Hepatic stellate cell (primary cell): ENCODE measurements around the gene MAPRE2.
A peak's percentile ranks its signal among the peaks of the same experiment; 100 is the strongest.

Experiments
- DNase-seq: peaks from one replicate; pipeline ENCODE4 v3.0.0; 2011; ENCODE audit warnings: low spot score

MAPRE2 gene

GRCh38 chr18:35040988-35041814 is at the start of gene MAPRE2:
TSS of gene MAPRE2 (plus strand) at chr18:35041413. CDS start at chr18:35041540, 127 bp downstream.
- DNase-seq: peak; percentile 89

GRCh38 chr18:34991561-34991960 is 49.7 kb upstream of the MAPRE2 start:
- no peak for DNase-seq

GRCh38 chr18:34993289-34993688 is 47.9 kb upstream of the MAPRE2 start:
- DNase-seq: no peak

GRCh38 chr18:34995746-34996145 is 45.5 kb upstream of the MAPRE2 start:
- DNase-seq: no peak

- no peak for DNase-seq
Measured at GRCh38 chr18:34998661-34999060, 42.6 kb upstream of the MAPRE2 start.

DNA sequence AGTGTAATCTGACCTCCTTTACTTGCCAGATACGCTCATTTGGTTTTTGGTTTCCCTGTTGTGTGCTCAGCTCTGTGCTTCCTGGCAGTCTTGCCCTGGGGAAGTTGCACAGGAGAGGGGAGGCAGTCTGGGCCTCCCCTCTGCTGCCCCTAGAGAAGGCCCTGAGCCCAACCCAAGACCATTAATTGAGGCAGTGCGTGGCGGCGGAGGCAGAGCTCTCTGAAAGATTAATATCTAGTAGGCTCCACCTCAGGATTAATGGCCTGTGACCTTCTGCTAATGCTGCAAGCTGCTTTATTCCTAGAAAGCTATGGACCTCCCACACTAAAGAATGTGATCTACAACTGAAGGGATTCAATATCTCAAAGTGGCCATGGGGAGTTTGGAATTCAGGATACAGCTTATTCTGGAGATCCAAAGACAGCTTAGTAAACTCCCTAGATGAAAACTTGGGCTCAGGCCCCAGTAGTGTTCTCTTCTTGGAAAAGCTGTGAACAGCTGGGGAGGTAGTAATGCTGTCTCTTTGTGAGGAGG is 41.4 kb upstream of the MAPRE2 start:
- no peak for DNase-seq

DNA sequence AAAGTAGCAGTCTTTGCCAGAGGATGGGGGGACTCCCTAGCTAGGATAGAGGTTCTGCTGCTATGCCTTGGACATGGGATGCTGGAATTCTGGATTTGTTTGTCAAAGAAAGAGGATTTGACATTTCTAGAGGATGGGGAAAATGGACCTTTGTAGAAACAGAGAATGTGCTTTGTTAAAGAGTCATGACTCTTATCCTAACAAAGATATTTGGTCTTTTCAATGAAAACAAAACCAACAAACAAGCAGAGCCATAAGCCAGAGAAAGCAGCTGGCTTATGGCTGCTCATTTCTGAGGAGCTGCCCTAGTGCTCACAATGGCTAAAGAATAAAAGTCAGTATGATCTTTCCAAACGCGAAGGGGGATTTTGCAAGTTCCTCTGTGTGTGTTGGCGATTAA is 40.8 kb upstream of the MAPRE2 start:
- no peak for DNase-seq

DNA sequence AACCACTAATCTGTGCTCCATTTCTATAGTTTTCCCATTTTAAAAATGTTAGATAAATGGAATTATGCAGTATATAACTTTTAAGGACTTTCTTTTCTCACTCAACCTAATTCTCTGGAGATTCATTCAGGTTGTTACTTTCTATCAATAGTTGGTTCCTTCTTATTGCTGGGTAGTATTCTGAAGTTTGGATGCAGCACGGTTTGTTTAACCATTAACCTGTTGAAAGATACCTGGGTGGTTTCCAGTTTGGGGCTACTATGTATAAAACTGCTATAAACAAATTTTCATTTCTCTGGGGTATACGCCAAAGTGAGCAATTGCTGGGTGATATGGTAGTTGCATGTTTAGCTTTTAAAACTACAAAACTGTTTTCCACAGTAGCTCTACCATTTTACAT is 39.1 kb upstream of the MAPRE2 start:
- no peak for DNase-seq

DNA sequence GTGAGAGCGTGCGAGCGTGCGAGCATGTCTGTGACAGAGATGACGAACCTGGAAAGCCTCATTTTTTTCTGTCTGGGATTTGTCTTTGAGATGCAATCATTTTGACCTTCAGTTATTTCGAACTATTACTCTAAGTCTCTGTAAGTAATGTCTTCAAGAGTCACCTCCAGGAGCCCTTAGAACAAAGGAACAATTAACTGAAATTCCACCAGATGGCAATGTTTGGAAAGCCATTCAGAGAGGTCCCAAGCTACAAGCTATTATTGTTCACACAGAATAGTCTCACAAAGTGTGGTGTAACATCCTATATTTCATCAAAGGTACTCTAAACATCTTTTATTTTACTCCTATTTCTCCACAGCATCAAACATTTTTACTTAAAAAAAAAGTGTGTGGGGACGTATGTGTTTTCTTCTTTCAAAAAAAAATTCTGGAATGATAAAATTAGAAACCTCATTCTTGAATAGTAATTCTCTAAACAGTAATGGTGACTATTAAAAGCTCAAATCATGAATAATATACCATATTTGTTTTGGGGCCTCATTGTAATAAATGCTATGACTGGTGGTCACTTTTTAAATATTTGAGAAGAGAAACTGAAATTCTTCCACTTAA is 35.1 kb upstream of the MAPRE2 start:
- DNase-seq: peak; percentile 35

- DNase-seq: no peak
Measured at GRCh38 chr18:35010156-35010555, 31.1 kb upstream of the MAPRE2 start.

GRCh38 chr18:35010993-35011392 is 30.2 kb upstream of the MAPRE2 start:
- DNase-seq: no peak

- no peak for DNase-seq
Measured at GRCh38 chr18:35019933-35020332, 21.3 kb upstream of the MAPRE2 start.

- DNase-seq: no peak
Measured at GRCh38 chr18:35022426-35023001, 18.7 kb upstream of the MAPRE2 start.

DNA sequence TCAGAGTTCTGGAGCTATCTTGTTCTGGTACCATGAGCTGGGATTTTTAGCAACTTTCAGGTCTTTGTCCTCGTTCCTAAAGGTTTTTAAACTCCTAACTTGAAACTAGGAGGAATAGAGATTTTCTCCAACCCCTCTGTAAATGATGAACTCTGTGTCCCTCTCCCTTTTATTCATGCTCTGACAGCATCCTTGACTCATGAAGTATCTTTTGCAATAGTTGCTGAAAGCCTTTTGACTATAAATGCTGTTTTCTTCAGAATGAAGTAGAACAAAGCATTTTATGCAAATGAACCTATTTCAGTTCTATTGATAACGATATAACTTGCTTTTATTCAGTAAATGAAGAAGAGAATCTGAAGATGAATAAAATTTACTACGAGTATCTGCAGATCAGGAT is 17.0 kb upstream of the MAPRE2 start:
- no peak for DNase-seq

DNA sequence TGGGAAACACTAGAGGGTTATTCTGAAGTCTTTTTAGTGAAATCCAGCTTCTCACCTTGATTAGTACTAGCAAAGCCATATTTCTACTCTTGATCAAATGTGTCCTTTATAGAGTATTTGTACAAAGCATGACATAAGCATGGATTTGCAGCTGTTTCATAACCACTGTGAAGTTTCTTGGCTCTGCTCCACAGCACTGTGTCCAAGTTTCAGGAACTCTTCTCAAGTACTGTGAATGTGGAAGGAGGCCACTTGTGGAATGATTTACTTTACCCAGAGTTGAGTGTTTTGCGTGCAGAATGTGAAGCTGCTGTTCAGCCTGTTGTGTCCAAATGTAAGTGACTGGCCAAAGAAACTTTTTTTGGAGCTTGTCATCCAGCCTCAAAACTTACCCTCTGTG is 16.2 kb upstream of the MAPRE2 start:
- DNase-seq: no peak

DNA sequence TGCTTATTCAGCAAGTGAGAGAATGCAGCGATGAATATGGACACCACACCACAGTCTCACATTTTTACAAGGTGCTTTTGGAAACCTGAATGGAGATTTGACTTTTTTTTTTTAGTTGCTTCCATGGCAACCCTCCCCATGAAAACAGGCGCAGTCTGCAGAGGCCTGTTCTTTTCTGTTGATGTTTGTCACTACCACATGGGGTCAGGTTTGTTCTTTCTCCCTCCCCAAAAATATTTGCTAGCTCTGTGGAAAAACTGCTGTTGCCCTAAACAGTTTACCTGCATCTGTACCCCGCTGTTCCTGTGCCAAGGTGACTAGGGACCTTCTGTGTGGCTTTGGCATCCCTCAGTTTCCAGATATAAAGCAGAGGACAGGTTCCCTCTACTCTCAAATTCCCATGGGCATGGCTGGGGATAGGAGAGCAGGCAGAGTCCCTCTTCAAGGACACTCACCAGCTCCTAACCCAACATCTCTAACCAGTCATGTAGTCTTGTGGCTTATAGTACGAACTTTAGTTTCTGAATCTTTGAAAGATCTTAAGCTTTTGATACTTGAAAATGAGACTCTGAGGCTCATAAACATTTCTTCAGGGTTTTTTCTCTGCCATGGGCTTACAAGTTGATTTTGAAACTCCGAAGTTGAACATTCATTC is 14.7 kb upstream of the MAPRE2 start:
- no peak for DNase-seq

GRCh38 chr18:35027206-35027605 is 14.0 kb upstream of the MAPRE2 start:
- DNase-seq: no peak

DNA sequence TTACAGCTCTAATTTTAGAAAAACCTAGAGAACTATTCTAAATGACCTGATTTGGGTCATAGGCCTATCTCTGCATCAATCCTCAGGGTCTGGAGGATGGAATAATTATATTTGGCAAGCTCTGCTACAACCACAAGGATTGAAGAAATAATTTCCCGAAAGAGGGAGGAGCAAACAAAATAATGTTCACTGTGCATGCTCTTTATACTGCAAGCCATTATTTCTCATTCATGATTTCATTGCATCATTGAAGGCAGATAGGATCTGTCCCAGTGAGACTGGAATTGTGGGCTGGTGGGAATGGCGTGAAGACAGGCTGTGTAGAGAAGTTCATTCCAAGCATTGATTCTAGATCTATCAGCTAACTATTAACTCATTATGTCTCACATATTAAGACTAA is 12.7 kb upstream of the MAPRE2 start:
- no peak for DNase-seq

- DNase-seq: no peak
Measured at GRCh38 chr18:35029103-35029502, 12.1 kb upstream of the MAPRE2 start.

DNA sequence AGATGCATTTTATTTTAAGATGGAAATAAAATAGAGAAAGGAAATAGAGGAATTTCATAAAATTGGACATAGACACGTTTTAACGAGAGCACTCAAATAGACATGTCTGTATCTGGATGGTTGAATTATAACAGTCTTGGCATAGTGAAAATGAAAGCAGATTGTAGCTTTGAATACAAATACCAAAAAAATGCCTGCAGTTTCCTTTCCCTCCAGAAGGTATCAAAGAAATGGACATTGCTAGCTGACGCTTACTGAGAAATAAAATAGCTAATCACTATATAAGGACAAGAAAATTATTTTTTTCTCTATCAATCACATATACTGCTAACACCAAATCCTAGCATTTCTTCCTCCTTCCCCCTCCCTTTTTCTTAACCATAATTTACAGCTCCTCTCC is 11.4 kb upstream of the MAPRE2 start:
- no peak for DNase-seq

DNA sequence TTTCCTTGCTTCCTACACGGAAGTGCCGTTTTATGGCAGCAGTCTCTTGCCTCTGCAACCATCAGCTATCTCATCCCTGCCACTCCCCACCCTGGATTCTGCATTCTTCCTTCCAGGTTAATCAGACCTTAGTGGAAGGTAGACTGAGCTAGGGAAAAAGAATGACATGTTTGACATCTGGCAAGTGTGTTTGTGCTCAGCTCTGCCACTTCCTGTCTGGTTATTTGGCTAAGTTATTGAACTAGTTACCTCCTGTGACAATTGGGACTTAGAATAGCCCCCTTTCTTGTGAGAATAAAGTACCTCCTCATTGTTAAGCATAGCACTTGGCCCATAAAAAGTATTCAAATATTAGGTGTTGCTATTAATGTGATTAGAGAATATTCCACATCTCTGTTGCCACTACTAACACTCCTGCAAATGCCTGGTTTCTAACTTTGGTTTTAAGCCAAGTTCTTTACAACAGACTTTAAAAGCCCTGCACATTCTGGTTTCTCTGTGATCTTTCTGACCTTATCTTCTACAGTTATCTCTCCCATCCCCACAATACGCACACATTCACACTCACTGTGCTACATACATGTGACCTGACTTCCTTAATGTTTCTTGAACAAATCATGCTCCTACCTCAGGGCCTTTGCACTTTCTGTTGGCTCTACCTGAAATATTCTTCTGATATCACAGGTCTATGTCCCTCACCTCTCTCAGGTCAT is 10.8 kb upstream of the MAPRE2 start:
- DNase-seq: no peak

GRCh38 chr18:35032113-35032512 is 9.1 kb upstream of the MAPRE2 start:
- no peak for DNase-seq
